Natural killer cell (primary cell): ENCODE results near the gene TNRC6B. TPM values are rescaled to one million over a fixed set of nuclear protein-coding genes. Genes with fewer than 3 reads are reported as not detected.

Experiments
- ATAC-seq, 3 donors: fragments of 150-1000 bp in 2 of 3; fragments of 200-7000 bp in 1 of 3; cut with Tn5 transposase; 1 replicate in 1 of 3; 2 replicates in 2 of 3; pipeline ENCODE4 v1.10.0; 2021; ENCODE audit warnings: mild to moderate bottlenecking in 2 of 3, moderate library complexity in 2 of 3
- DNase-seq, 2 donors: peaks; one replicate each; pipeline versions ENCODE4 v3.0.0 to v3.0.0-alpha.2; 2013 to 2021; ENCODE audit warnings: mixed read lengths in 1 of 2
- H3K27ac ChIP-seq: one replicate; pipeline ENCODE4 v1.5.1; 2013; ENCODE audit warnings: mild to moderate bottlenecking, low read length
- H3K27me3 ChIP-seq: one replicate; pipeline ENCODE4 v1.6.1; 2013; ENCODE audit warnings: low read length; ENCODE audit not compliant: control insufficient read depth, insufficient read depth
- H3K36me3 ChIP-seq: one replicate; pipeline ENCODE4 v1.6.1; 2013; ENCODE audit warnings: low read length; ENCODE audit not compliant: control insufficient read depth, insufficient read depth
- H3K4me1 ChIP-seq: one replicate; pipeline ENCODE4 v1.6.1; 2013; ENCODE audit warnings: low read length; ENCODE audit not compliant: control insufficient read depth, insufficient read depth
- H3K4me3 ChIP-seq: one replicate; pipeline ENCODE4 v1.5.1; 2013; ENCODE audit warnings: low read length
- H3K9me3 ChIP-seq: one replicate; pipeline ENCODE4 v1.6.1; 2013; ENCODE audit warnings: low read length; ENCODE audit not compliant: control insufficient read depth, insufficient read depth
- H3K27ac Mint-ChIP-seq, 2 donors: one replicate each; pipeline ENCODE4 v1.8.0; 2022; ENCODE audit warnings: mild to moderate bottlenecking in 2 of 2, mixed read lengths in 2 of 2, moderate library complexity in 1 of 2
- H3K27me3 Mint-ChIP-seq, 2 donors: one replicate each; pipeline ENCODE4 v1.8.0; 2022; ENCODE audit warnings: low read depth in 2 of 2, mixed read lengths in 2 of 2
- H3K36me3 Mint-ChIP-seq: one replicate; pipeline ENCODE4 v1.8.0; 2022; ENCODE audit warnings: mixed read lengths
- H3K4me1 Mint-ChIP-seq, 2 donors: one replicate each; pipeline ENCODE4 v1.8.0; 2022; ENCODE audit warnings: mixed read lengths in 2 of 2
- H3K4me3 Mint-ChIP-seq: one replicate; pipeline ENCODE4 v1.8.0; 2022; ENCODE audit warnings: mild to moderate bottlenecking, moderate library complexity, mixed read lengths
- H3K9me3 Mint-ChIP-seq, 2 donors: one replicate each; pipeline ENCODE4 v1.8.0; 2022; ENCODE audit warnings: mixed read lengths in 2 of 2
- CTCF ChIP-seq: fragments of 200-600 bp; IDR thresholded peaks from one replicate; pipeline ENCODE4 v1.8.0; 2022; ENCODE audit warnings: antibody characterized with exemption
- WGBS: methylation state at CpG from one replicate; pipeline ENCODE4 v1.1.7; 2013; ENCODE audit warnings: missing lambda C conversion rate; ENCODE audit not compliant: insufficient coverage; 5-methylcytosine and 5-hydroxymethylcytosine counted together
- intact Hi-C: fragments of 100-400 bp; cut with micrococcal nuclease; formaldehyde crosslinking; loops from one replicate; pipeline ENCODE4 v1.14.2; 2022
- total RNA-seq, 4 donors: library from RNA; stranded (reverse); fragments of 120-200 nt in 1 of 4; gene quantifications; one replicate each; pipeline versions ENCODE4 v1.2.3 to v1.2.4, GENCODE V29; 2013 to 2022

TNRC6B gene
- total RNA-seq, 3 donors from 2014 or later (not counting 1 experiment from before 2014, with no cell fraction given), result 112 to 141 (median 138) TPM

- Histone ChIP-seq H3K9me3 (no peaks in the 10 kb centered on the region), H3K36me3 (peaks cover 4% of the 10 kb centered on the region), H3K4me1 (peaks cover 21% of the 10 kb centered on the region), H3K27ac (no peak overlapping the region), H3K27me3 (no peaks in the 10 kb centered on the region), H3K4me3 (no peak overlapping the region)
- Mint-ChIP-seq H3K27ac (no peak overlapping the region), H3K36me3 (peaks cover 6% of the 10 kb centered on the region), H3K27me3 (no peaks in the 10 kb centered on the region), H3K4me1 (peaks cover 27 to 36% of the 10 kb centered on the region in 2 donors), H3K4me3 (peak overlapping the region; percentile 43), H3K9me3 (no peaks in the 10 kb centered on the region)
- WGBS, result 77% methylated on average over 7 of the region's 9 CpGs
- DNase-seq (peak in 1 of 2 donors; percentile 51), ATAC-seq (no peak)
- no peak for TF ChIP-seq CTCF
- intact Hi-C loops, result no loop called here
Observed at GRCh38 chr22:40332319-40332781, 154.6 kb downstream of the TNRC6B start.

GRCh38 chr22:40334060-40334459, 156.3 kb downstream of the TNRC6B start:
- 58% methylated on average over 2 of the region's 2 CpGs for WGBS
- DNase-seq, result no peak
- peaks cover 4% of the 10 kb centered on the region for H3K36me3 ChIP-seq
- H3K27me3 ChIP-seq, result no peaks in the 10 kb centered on the region
- H3K27me3 Mint-ChIP-seq, result no peaks in the 10 kb centered on the region
- H3K4me3 ChIP-seq, result no peak overlapping the region
- peak overlapping the region in 1 of 2 donors; percentile 69 for H3K27ac Mint-ChIP-seq
- peaks cover 21% of the 10 kb centered on the region for H3K4me1 ChIP-seq
- peaks cover 27 to 35% of the 10 kb centered on the region in 2 donors for H3K4me1 Mint-ChIP-seq
- no peak for TF ChIP-seq CTCF
- no peak overlapping the region for H3K27ac ChIP-seq
- no peak for ATAC-seq
- peaks cover 6% of the 10 kb centered on the region for H3K36me3 Mint-ChIP-seq
- intact Hi-C loops, result no loop called here
- H3K4me3 Mint-ChIP-seq, result no peak overlapping the region
- no peaks in the 10 kb centered on the region for H3K9me3 Mint-ChIP-seq
- no peaks in the 10 kb centered on the region for H3K9me3 ChIP-seq

- no peaks in the 10 kb centered on the region for H3K27me3 Mint-ChIP-seq
- Histone ChIP-seq H3K27ac (no peak overlapping the region), H3K4me1 (peaks cover 18% of the 10 kb centered on the region), H3K27me3 (no peaks in the 10 kb centered on the region), H3K4me3 (no peak overlapping the region), H3K36me3 (peaks cover 4% of the 10 kb centered on the region), H3K9me3 (no peaks in the 10 kb centered on the region)
- H3K4me1 Mint-ChIP-seq, result peaks cover 26 to 34% of the 10 kb centered on the region in 2 donors
- peaks cover 6% of the 10 kb centered on the region for H3K36me3 Mint-ChIP-seq
- H3K9me3 Mint-ChIP-seq, result no peaks in the 10 kb centered on the region
- no peak for TF ChIP-seq CTCF
- intact Hi-C loops, result no loop called here
- H3K4me3 Mint-ChIP-seq, result peak overlapping the region; percentile 49
- 0% methylated on average over 1 of the region's 2 CpGs for WGBS
- ATAC-seq (no peak), DNase-seq (peak in 1 of 2 donors; percentile 68)
- H3K27ac Mint-ChIP-seq, result peak overlapping the region; percentile 46 to 69
Observed at GRCh38 chr22:40334899-40335298, 157.2 kb downstream of the TNRC6B start.

GRCh38 chr22:40335358-40335757, 157.6 kb downstream of the TNRC6B start:
- 21% methylated on average over 2 of the region's 2 CpGs for WGBS
- H3K9me3 Mint-ChIP-seq, result no peaks in the 10 kb centered on the region
- H3K27ac Mint-ChIP-seq, result peak overlapping the region; percentile 46 to 69
- Histone ChIP-seq H3K9me3 (no peaks in the 10 kb centered on the region), H3K4me1 (peaks cover 16% of the 10 kb centered on the region), H3K27me3 (no peaks in the 10 kb centered on the region), H3K4me3 (no peak overlapping the region), H3K27ac (no peak overlapping the region), H3K36me3 (peaks cover 4% of the 10 kb centered on the region)
- peaks cover 22 to 30% of the 10 kb centered on the region in 2 donors for H3K4me1 Mint-ChIP-seq
- no peak for ATAC-seq
- H3K27me3 Mint-ChIP-seq, result no peaks in the 10 kb centered on the region
- peaks cover 6% of the 10 kb centered on the region for H3K36me3 Mint-ChIP-seq
- intact Hi-C loops, result no loop called here
- DNase-seq, result no peak
- peak overlapping the region; percentile 29 for H3K4me3 Mint-ChIP-seq
- no peak for TF ChIP-seq CTCF
